HCT116 (cell line): ENCODE results near the gene C2.

Experiments used
- CTCF ChIP-seq, 3 experiments: fragments of 200-600 bp in 1 of 3; sonication (generic) in 1 of 3; IDR thresholded peaks in 2 of 3; conservative IDR thresholded peaks in 1 of 3; 2 replicates each; pipeline ENCODE4 v1.5.1; 2012 to 2017; ENCODE audit warnings: low read depth in 2 of 3, low read length in 2 of 3, antibody characterized with exemption in 1 of 3, borderline replicate concordance in 1 of 3, control low read depth in 1 of 3, mild to moderate bottlenecking in 1 of 3, mixed read lengths in 1 of 3, mixed run types in 1 of 3, moderate library complexity in 1 of 3; ENCODE audit not compliant: insufficient read depth in 1 of 3
- EZH2 ChIP-seq: fragments of 200-600 bp; sonication (generic); IDR thresholded peaks from 2 replicates; pipeline ENCODE4 v1.6.1; 2017; ENCODE audit warnings: antibody characterized with exemption, mixed run types
- EZH2phosphoT487 ChIP-seq: fragments of 200-600 bp; IDR thresholded peaks from 2 replicates; pipeline ENCODE4 v1.6.1; 2018; ENCODE audit warnings: antibody characterized with exemption, borderline replicate concordance
- JUND ChIP-seq: IDR thresholded peaks from 2 replicates; pipeline ENCODE4 v1.6.1; 2012
- MAX ChIP-seq: IDR thresholded peaks from 2 replicates; pipeline ENCODE4 v1.6.1; 2012
- POLR2AphosphoS5 ChIP-seq: IDR thresholded peaks from 2 replicates; pipeline ENCODE4 v1.6.1; 2011; ENCODE audit warnings: mild to moderate bottlenecking, low read depth, low read length, moderate library complexity
- RAD21 ChIP-seq: IDR thresholded peaks from 2 replicates; pipeline ENCODE4 v1.6.1; 2012; ENCODE audit warnings: low read depth, mild to moderate bottlenecking
- REST ChIP-seq: IDR thresholded peaks from 2 replicates; pipeline ENCODE4 v1.6.1; 2012; ENCODE audit warnings: low read depth
- SIN3A ChIP-seq: IDR thresholded peaks from 2 replicates; pipeline ENCODE4 v1.6.1; 2012; ENCODE audit warnings: low read depth
- ZBTB33 ChIP-seq: IDR thresholded peaks from 2 replicates; pipeline ENCODE4 v1.6.1; 2011; ENCODE audit warnings: mild to moderate bottlenecking, low read length, moderate library complexity; ENCODE audit not compliant: insufficient replicate concordance; ENCODE audit errors: extremely low read depth
- ZNF274 ChIP-seq: fragments of 200-500 bp; sonication (Bioruptor generic); IDR thresholded peaks from 2 replicates; pipeline ENCODE4 v1.6.1; 2014; ENCODE audit warnings: mild to moderate bottlenecking, low read depth, low read length, inconsistent platforms

- TF ChIP-seq CTCF (IDR thresholded peaks at IDR 0.05 in 2 of 3, conservative IDR thresholded peaks at IDR 0.05 in 1 of 3; ENCODE audit: borderline replicate concordance in 1 of 3, insufficient read depth in 1 of 3, low read depth in 2 of 3, low read length in 2 of 3) (no peak), MAX (no peak), RAD21 (no peak), SIN3A (no peak), REST (no peak), ZNF274 (no peak), EZH2phosphoT487 (no peak), ZBTB33 (no peak), POLR2AphosphoS5 (no peak), JUND (no peak), EZH2 (no peak)
Measured at GRCh38 chr6:31878222-31878621, 49.3 kb upstream of the C2 start.
